Esophagus (tissue), 2 donors: ENCODE data around the gene RFXANK. TPM values are rescaled to one million over a fixed set of nuclear protein-coding genes. Genes with fewer than 3 reads are reported as not detected.
"Not testable (repeated sequence)": the region's sequence is repeated elsewhere in the genome, so short reads cannot be mapped to it uniquely, and the experiment has no call there.

Source experiments
- H3K27ac ChIP-seq, 2 donors: one replicate each; pipeline ENCODE4 v1.5.1; 2013; ENCODE audit warnings: low read depth in 2 of 2, mild to moderate bottlenecking in 2 of 2, inconsistent platforms in 1 of 2, low read length in 1 of 2, moderate library complexity in 1 of 2
- H3K27me3 ChIP-seq, 2 donors: one replicate each; pipeline ENCODE4 v1.6.1; 2013; ENCODE audit warnings: low read length in 2 of 2, control low read depth in 1 of 2, mild to moderate bottlenecking in 1 of 2; ENCODE audit not compliant: insufficient read depth in 2 of 2, control insufficient read depth in 1 of 2
- H3K36me3 ChIP-seq, 2 donors: one replicate each; pipeline ENCODE4 v1.6.1; 2013; ENCODE audit warnings: low read length in 1 of 2; ENCODE audit not compliant: control insufficient read depth in 2 of 2, insufficient read depth in 2 of 2
- H3K4me1 ChIP-seq, 2 donors: one replicate each; pipeline ENCODE4 v1.6.1; 2013; ENCODE audit warnings: low read length in 1 of 2; ENCODE audit not compliant: control insufficient read depth in 2 of 2, insufficient read depth in 2 of 2
- H3K4me3 ChIP-seq, 2 donors: one replicate each; pipeline ENCODE4 v1.5.1; 2013; ENCODE audit warnings: low read length in 2 of 2, mild to moderate bottlenecking in 2 of 2, low read depth in 1 of 2, moderate library complexity in 1 of 2
- H3K9me3 ChIP-seq, 2 donors: one replicate each; pipeline ENCODE4 v1.6.1; 2013; ENCODE audit warnings: mild to moderate bottlenecking in 2 of 2, low read depth in 1 of 2, low read length in 1 of 2, moderate library complexity in 1 of 2; ENCODE audit not compliant: control insufficient read depth in 2 of 2, insufficient read depth in 1 of 2
- WGBS, 2 donors: extraction: QIAGEN DNeasy Blood & Tissue Kit; methylation state at CpG; one replicate each; pipeline ENCODE4 v1.1.7; 2013; 5-methylcytosine and 5-hydroxymethylcytosine counted together
- polyA plus RNA-seq, 2 donors: library from polyadenylated mRNA; stranded (reverse); fragments of 200-250 nt; gene quantifications; one replicate each; pipeline ENCODE4 v1.2.3, GENCODE V29; 2013
- donor health status: healthy with polysubstance abuse.
- donor health status: Bipolar disorder and iron deficiency.

The RFXANK gene, protein sequence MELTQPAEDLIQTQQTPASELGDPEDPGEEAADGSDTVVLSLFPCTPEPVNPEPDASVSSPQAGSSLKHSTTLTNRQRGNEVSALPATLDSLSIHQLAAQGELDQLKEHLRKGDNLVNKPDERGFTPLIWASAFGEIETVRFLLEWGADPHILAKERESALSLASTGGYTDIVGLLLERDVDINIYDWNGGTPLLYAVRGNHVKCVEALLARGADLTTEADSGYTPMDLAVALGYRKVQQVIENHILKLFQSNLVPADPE
- polyA plus RNA-seq: 10 to 100 TPM; 73.6 to 94.1 TPM

- Histone ChIP-seq H3K27me3 (no peaks in the 10 kb centered on the region), H3K4me3 (peak within 1 kb of the TSS; percentile 74 to 96), H3K27ac (peak within 1 kb of the TSS; percentile 99 to 100), H3K36me3 (peaks cover 5 to 6% of the 10 kb centered on the region in 2 donors), H3K4me1 (peaks cover 2 to 10% of the 10 kb centered on the region in 2 donors), H3K9me3 (no peaks in the 10 kb centered on the region)
- WGBS, 2 donors: 0% methylated on average over 51 to 53 of the region's 53 CpGs
These were observed at the start of gene RFXANK, which contains the start of gene BORCS8 for GRCh38 chr19:19192078-19192882. Gene RFXANK, plus strand, starts transcription at chr19:19192258. Its CDS starts 1,689 bp downstream, at chr19:19193947. Gene BORCS8, minus strand, starts transcription at chr19:19192152. Its CDS starts 35 bp downstream, at chr19:19192117.

DNA sequence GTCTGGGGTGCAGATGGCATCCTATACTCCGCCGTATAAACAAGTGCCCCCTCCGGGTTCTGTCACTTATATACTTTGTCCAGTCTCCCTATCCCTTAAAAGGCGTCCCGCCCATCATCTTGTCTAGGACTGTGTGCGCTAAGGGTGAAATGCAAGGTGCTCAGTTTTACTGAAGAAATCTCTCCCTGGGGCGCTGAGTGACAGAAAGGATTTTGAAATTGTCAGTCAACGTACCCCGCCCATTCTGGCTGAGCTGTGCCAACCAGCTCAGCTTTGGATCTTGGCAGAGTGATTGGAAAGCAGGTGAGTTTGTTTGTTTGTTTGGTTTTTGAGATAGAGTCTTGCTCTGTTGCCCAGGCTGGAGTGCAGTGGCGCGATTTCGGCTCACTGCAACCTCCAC, 49.7 kb upstream of the RFXANK start:
- H3K4me1 ChIP-seq: peaks cover 0 to 8% of the 10 kb centered on the region in 2 donors

GRCh38 chr19:19145281-19145680, 46.8 kb upstream of the RFXANK start:
- no peaks in the 10 kb centered on the region for H3K9me3 ChIP-seq
- no peaks in the 10 kb centered on the region for H3K27me3 ChIP-seq
- H3K4me3 ChIP-seq: no peak overlapping the region
- WGBS, 2 donors: 81 to 84% methylated on average over 17 of the region's 17 CpGs
- peaks cover 4 to 10% of the 10 kb centered on the region in 2 donors for H3K36me3 ChIP-seq
- no peak overlapping the region for H3K27ac ChIP-seq
- peaks cover 0 to 3% of the 10 kb centered on the region in 2 donors for H3K4me1 ChIP-seq

More for the DNA sequence above, 49.7 kb upstream of the RFXANK start:
- peaks cover 0 to 4% of the 10 kb centered on the region in 2 donors for H3K36me3 ChIP-seq
- H3K27ac ChIP-seq: no peak overlapping the region
- H3K9me3 ChIP-seq: no peaks in the 10 kb centered on the region
- 82 to 85% methylated on average over 12 of the region's 12 CpGs for WGBS, 2 donors
- H3K27me3 ChIP-seq: no peaks in the 10 kb centered on the region
- H3K4me3 ChIP-seq: no peak overlapping the region

- Histone ChIP-seq H3K4me1 (peaks cover 0 to 3% of the 10 kb centered on the region in 2 donors), H3K27me3 (no peaks in the 10 kb centered on the region), H3K27ac (no peak overlapping the region), H3K9me3 (no peaks in the 10 kb centered on the region), H3K4me3 (no peak overlapping the region), H3K36me3 (peaks cover 4 to 10% of the 10 kb centered on the region in 2 donors)
- 29 to 37% methylated on average over 46 to 47 of the region's 47 CpGs for WGBS, 2 donors
These were observed 46.1 kb upstream of the RFXANK start for GRCh38 chr19:19145684-19146608.

GRCh38 chr19:19146865-19147264, 45.2 kb upstream of the RFXANK start:
- Histone ChIP-seq H3K4me1 (peaks cover 0 to 3% of the 10 kb centered on the region in 2 donors), H3K9me3 (no peaks in the 10 kb centered on the region), H3K36me3 (peaks cover 4 to 10% of the 10 kb centered on the region in 2 donors), H3K27me3 (no peaks in the 10 kb centered on the region), H3K27ac (no peak overlapping the region), H3K4me3 (no peak overlapping the region)
- WGBS, 2 donors: 93 to 97% methylated on average over 7 of the region's 7 CpGs

DNA sequence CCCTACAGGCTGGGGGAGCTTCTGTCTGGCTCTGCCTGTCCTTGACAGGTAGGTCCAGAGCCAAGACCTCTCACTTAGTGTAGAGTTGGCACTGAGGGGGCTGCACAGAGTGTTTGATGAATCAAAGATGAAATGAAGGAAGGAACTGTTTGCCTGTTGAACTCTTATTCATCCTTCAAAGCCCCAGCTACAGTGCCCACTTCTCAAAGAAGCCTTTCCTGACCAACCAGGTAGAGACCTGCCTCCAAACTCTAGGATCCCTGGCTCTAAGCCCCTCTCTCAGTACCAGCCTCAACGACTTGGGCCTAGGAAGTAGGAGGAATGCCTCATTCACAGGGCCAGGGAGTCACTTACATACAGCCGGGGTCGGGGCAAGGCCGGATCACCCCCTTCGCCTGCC, 44.7 kb upstream of the RFXANK start:
- Histone ChIP-seq H3K4me3 (no peak overlapping the region), H3K9me3 (no peaks in the 10 kb centered on the region), H3K27me3 (no peaks in the 10 kb centered on the region), H3K27ac (no peak overlapping the region), H3K4me1 (peaks cover 0 to 3% of the 10 kb centered on the region in 2 donors), H3K36me3 (peaks cover 4 to 10% of the 10 kb centered on the region in 2 donors)
- WGBS, 2 donors: 94 to 97% methylated on average over 5 of the region's 5 CpGs

DNA sequence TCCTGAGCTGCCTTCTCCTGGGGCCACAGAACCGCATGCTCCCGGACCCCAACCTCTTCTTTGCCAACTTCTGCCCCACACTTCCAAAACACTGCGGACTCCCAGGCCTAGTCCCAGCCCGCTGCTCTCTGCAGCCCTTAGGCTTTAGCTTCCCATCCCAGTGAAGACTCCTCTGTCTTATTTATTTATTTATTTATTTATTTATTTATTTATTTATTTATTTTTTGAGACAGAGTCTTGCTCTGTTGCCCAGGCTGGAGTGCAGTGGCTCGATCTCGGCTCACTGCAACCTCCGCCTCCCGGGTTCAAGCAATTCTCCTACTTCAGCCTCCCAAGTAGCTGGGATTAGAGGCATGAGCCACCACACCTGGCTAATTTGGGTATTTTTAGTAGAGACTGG, 43.6 kb upstream of the RFXANK start:
- H3K4me3 ChIP-seq, H3K27ac ChIP-seq, H3K9me3 ChIP-seq, H3K27me3 ChIP-seq, H3K36me3 ChIP-seq, H3K4me1 ChIP-seq: not testable (repeated sequence)
- 96 to 98% methylated on average over 8 of the region's 8 CpGs for WGBS, 2 donors

DNA sequence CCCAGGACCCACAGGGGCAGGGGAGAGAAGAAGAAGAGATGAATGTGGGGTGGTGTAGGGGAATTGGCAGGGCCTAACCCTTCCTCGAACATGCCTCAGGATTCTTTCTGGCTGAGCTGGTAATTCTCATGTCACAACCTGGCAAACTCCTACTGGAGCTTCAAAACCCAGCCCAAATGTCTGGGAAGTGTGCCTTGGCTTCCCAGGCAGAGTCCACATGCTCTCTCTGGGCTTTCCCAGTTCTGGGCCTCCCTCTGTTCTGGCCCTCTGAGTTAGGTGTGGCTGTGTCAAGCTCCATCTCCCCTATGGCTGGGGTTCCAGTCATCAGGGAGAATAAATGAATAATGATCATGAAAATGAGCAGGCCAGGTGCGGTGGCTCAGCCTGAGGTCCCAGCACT, 42.6 kb upstream of the RFXANK start:
- no peaks in the 10 kb centered on the region for H3K9me3 ChIP-seq
- no peak overlapping the region for H3K27ac ChIP-seq
- H3K4me1 ChIP-seq: peaks cover 0 to 3% of the 10 kb centered on the region in 2 donors
- WGBS, 2 donors: 78 to 81% methylated on average over 2 of the region's 2 CpGs
- no peaks in the 10 kb centered on the region for H3K27me3 ChIP-seq
- no peak overlapping the region for H3K4me3 ChIP-seq
- H3K36me3 ChIP-seq: peaks cover 4 to 10% of the 10 kb centered on the region in 2 donors

DNA sequence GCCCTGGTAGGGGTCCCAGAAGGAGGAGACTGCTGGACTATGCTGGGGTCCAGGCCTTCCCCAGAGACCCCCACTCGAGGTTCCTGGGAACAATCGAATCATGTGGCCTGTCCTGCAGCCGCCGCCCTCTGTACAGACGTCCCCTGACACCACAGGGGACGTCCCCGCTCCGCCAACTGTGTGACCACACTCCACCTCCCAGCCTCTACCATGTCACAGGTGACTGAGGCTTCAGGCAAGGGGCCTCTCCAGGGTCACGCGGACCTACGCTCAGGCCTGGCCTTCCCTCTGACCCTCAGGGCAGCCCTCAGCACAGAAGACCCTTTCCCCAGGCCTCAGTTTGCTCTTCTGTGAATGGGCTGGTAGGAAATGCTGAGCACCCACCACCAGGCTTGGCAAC, 40.6 kb upstream of the RFXANK start:
- Histone ChIP-seq H3K36me3 (peaks cover 4 to 10% of the 10 kb centered on the region in 2 donors), H3K9me3 (no peaks in the 10 kb centered on the region), H3K27me3 (no peaks in the 10 kb centered on the region), H3K4me1 (no peaks in the 10 kb centered on the region), H3K4me3 (no peak overlapping the region), H3K27ac (no peak overlapping the region)
- WGBS, 2 donors: 77 to 81% methylated on average over 11 of the region's 11 CpGs
